ENCODE data around the gene SCN5A.

DNA sequence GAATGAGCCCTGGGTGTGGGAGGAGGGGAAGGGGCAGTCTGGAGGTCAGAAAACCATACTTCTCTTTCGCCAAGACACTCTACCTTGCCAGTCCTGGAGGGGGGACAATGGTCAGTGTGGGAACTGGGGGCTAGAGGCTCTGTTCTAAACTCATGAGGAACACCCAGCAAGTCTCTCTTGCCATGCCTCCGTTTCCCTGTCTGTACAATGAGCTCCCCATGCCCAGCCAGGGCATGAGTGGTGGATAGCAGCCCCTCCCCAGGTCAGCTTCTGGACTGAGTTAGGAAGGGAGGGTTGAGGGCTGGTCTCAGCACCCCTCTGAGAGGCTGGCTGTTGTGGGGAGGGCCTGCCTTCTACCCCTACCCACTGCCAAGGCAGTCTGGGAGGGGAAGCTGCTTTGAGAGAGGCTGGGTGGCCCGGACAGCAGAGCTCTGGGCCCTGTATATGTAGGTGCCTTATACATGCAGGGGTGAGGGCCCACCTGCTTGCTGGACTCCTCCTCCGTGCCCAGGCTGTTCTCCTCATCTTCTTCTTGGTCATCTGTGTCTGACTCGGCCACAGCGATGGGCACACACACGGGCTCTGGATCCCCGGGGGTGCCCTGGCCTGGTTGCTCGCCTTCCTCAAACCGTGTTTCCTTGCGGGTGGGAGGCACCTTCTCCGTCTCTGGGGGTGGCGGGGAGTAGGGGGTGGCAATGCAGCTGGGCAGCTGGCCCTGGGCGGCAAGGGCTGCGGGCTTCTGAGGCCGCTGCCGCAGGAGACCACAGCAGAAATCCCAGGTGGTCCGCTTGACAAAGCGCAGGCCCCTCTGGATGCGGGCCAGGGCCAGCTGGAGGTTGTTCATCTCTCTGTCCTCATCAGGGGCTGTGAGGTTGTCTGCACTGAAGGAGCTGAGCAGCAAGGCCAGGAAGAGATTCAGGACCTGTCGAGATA is 68.8 kb downstream of the SCN5A start:
- TF ChIP-seq, protein P1, sequence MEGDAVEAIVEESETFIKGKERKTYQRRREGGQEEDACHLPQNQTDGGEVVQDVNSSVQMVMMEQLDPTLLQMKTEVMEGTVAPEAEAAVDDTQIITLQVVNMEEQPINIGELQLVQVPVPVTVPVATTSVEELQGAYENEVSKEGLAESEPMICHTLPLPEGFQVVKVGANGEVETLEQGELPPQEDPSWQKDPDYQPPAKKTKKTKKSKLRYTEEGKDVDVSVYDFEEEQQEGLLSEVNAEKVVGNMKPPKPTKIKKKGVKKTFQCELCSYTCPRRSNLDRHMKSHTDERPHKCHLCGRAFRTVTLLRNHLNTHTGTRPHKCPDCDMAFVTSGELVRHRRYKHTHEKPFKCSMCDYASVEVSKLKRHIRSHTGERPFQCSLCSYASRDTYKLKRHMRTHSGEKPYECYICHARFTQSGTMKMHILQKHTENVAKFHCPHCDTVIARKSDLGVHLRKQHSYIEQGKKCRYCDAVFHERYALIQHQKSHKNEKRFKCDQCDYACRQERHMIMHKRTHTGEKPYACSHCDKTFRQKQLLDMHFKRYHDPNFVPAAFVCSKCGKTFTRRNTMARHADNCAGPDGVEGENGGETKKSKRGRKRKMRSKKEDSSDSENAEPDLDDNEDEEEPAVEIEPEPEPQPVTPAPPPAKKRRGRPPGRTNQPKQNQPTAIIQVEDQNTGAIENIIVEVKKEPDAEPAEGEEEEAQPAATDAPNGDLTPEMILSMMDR (IDR thresholded peaks at IDR 0.05; ENCODE audit: poor library complexity), result no peak
- TF ChIP-seq EZH2 (IDR thresholded peaks at IDR 0.05; ENCODE audit: borderline replicate concordance), result no peak

All from hepatocyte (in vitro differentiated cells).